AG09309 (cell line): ENCODE measurements around the gene ACBD6.

Source experiments
- DNase-seq: peaks from one replicate; pipeline ENCODE4 v3.0.0-alpha.2; 2010; ENCODE audit warnings: low read depth
- H3K4me3 ChIP-seq: 2 replicates; pipeline ENCODE4 v1.5.1; 2011; ENCODE audit warnings: mild to moderate bottlenecking, low read depth, low read length, moderate library complexity; ENCODE audit not compliant: control insufficient read depth
- CTCF ChIP-seq: IDR thresholded peaks from 2 replicates; pipeline ENCODE4 v1.5.1; 2011; ENCODE audit warnings: mild to moderate bottlenecking, low read depth, low read length, inconsistent platforms; ENCODE audit not compliant: insufficient read depth, control insufficient read depth; ENCODE audit errors: missing control alignments

Gene ACBD6

GRCh38 chr1:180542838-180543145 is 40.4 kb upstream of the ACBD6 start:
- no peak overlapping the region for H3K4me3 ChIP-seq
- no peak for DNase-seq
- no peak for TF ChIP-seq CTCF

- DNase-seq = no peak
- TF ChIP-seq CTCF = no peak
- H3K4me3 ChIP-seq = no peak overlapping the region
Observed at GRCh38 chr1:180542113-180542837, 39.9 kb upstream of the ACBD6 start.

- TF ChIP-seq CTCF = no peak
- DNase-seq = peak; percentile 14
Observed at GRCh38 chr1:180540697-180541594, 38.6 kb upstream of the ACBD6 start.

GRCh38 chr1:180539136-180539535 is 36.8 kb upstream of the ACBD6 start:
- no peak for DNase-seq
- TF ChIP-seq CTCF = no peak
- H3K4me3 ChIP-seq = no peak overlapping the region

More at GRCh38 chr1:180540697-180541594, 38.6 kb upstream of the ACBD6 start:
- no peak overlapping the region for H3K4me3 ChIP-seq

GRCh38 chr1:180536821-180537372 is 34.5 kb upstream of the ACBD6 start:
- no peak overlapping the region for H3K4me3 ChIP-seq
- DNase-seq = no peak
- no peak for TF ChIP-seq CTCF

- H3K4me3 ChIP-seq = no peak overlapping the region
- TF ChIP-seq CTCF = no peak
- DNase-seq = no peak
Observed at GRCh38 chr1:180535418-180535999, 33.1 kb upstream of the ACBD6 start.
